Pons (tissue), 1 donor: ENCODE measurements around the gene SLF2.

Experiments used
- DNase-seq: peaks from one replicate; pipeline ENCODE4 v3.0.0-alpha.2; 2016; ENCODE audit warnings: low spot score

SLF2 gene

DNA sequence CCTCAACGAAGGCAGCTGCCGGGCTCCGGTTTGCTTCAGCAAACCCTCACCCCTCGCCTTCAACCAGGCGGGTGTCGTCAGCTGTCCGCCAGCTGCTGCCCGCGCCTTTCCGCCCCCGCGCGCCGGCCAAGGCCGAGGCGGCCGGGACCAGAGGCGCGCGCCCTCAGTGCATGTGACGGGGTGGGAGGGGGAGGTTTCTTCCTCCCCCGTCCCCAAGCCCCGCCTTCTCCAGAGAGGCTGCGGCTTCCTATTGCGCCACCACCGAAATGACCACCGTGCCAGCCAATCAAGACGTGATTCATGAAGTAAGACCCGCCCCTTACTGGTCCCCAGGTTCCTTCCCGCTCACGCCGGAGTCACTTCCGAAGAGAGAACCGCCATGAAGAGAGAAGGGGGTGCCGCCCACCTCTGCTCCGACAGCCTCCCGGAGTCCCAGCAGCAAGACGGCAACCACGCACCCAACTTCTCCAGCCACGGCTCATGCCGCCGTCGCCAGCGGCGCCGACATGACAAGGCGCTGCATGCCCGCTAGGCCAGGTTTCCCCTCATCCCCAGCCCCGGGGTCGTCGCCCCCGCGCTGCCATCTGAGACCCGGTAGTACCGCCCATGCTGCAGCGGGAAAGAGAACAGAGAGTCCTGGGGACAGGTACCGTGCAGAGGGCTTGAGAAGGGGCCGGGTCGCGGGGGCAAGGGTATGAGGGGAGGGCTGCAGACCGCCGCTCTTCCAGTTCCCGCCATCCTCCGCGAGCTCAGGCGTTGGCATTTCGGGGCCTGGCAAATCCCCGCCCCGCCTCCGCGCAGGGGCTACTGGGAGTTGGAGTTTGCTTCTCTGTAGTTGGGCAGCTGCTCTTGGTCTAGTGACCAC lies at the start of gene SLF2:
Gene SLF2, plus strand, starts transcription at position 359 of the 865 bp plus-strand sequence. Its CDS starts 148 bp downstream, at position 507.
- DNase-seq: peak; percentile 100

DNA sequence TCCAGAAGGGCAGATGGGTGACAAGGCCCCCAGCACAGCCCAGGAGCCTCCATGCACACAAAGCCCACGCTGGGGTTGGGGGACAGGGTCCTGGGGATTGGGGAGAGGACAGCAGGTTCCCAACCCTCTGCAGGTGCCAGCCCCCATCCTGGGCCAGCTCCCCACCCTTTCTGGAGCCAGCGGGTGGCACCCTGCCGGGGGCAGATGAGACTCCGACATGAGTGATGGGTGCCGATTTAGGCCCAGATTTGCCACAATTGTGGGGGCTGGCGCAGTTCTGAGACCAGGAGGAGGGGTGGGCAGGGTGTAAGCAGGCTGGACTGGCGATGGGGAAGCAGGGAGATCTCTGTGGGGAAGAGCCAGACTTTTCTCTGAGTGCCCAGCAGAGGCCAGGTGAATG lies 49.3 kb upstream of the SLF2 start:
- no peak for DNase-seq

GRCh38 chr10:100864036-100864885 lies 48.5 kb upstream of the SLF2 start:
- DNase-seq: no peak

- no peak for DNase-seq
Observed at GRCh38 chr10:100864978-100865377, 47.8 kb upstream of the SLF2 start.

DNA sequence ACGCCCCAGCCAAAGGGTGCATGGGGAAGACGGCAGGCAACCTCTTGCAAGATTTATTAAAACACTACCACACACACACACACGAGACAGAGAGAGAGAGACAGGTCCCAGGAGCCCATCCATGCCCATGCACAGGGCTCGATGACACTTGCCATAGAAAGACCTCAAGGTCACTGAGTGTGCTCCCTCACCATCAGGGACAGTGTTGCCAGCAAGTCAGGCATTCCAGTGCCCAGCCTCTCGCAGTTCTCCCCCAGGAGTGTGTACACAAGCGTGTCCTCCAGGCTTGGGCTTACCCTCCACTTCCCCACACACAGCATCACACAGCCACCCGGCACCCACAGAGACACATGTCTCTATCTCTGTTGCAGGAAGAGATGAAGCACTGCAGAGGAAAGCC lies 46.8 kb upstream of the SLF2 start:
- DNase-seq: no peak

GRCh38 chr10:100866575-100867098 lies 46.1 kb upstream of the SLF2 start:
- no peak for DNase-seq

- DNase-seq: no peak
Observed at GRCh38 chr10:100867261-100867963, 45.4 kb upstream of the SLF2 start.

DNA sequence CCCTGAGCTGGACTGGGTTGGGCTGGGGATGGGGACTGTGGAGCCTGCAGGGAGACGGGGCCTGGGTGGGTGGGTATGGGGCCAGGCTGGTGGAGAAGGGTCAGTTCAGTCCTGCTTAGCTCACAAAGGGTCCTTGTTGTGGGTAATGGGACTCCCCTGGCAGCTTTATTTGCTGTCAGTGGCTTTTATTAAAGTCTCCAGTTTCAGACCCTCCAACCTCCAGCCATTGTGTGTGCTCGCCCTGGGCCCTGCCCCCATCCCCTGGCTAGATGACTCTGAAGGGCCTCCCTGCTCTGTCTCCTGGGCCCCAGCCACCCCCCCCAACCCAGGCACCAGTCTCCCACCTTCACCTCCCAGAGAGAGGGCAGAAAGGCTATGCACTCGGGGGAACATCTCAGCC lies 44.4 kb upstream of the SLF2 start:
- DNase-seq: no peak

GRCh38 chr10:100869399-100869798 lies 43.4 kb upstream of the SLF2 start:
- no peak for DNase-seq

GRCh38 chr10:100872034-100872791 lies 40.5 kb upstream of the SLF2 start:
- DNase-seq: no peak

GRCh38 chr10:100873146-100873826 lies 39.5 kb upstream of the SLF2 start:
- no peak for DNase-seq

DNA sequence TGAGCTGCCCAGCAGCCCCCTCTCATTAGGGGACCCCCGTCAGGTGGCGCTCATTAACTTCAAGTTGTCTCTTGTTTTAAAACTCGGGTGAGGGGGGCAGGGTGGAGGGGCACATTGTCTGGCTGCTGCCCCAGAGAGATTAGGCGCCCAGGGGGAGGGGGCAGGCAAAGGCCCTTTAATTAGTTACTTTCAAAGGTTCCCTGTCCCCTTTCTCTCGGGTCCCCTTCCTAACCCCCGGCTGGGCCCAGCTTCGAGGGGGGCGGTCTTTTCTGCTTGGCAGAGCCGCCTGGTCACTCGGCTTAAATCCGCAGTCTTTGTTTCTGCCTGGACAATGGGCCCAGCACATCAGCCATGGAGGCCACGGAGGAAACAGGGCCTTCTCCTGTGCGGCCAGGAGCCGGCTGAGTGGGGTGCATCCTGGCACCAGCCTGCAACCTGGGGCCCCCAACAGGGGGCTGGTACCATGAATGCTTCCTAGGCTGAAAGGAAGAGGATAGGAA lies 38.9 kb upstream of the SLF2 start:
- DNase-seq: no peak

DNA sequence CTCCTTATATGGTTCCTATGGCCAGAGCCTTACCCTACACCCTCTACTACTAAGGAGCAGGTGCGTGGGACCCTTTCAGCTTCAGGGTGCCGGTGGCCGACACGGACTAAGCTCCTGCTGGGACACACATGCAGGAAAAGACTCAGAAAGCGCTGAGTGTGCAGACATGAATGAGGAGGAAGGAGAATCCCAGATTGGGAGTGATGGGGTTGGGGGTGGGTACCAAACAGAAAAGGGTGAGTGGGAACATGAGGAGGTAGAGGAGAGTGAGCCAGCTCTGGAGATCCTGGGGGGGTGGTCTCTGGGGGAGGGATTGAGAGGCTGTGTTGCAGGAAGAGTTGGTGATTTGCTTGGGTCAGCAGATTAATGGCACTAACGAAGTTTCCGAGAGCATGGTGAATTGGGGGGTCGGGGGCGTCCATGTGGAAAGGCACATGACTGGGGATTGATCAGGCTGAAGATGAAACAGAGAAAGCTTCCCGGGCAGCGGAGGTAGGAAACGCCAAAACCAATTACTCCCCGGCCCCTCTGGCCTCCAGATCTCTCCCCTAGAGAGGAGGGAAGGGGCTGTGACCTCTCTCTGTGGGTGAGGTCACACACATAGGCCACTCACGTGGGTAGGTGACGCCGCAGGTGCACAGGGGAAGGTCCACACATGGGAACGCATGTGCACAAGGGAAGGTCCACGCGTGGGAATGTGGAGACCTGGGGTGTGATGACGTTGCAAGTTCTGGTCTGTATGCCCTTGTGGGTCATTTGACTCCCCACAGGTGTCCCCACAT lies 37.9 kb upstream of the SLF2 start:
- DNase-seq: no peak

DNA sequence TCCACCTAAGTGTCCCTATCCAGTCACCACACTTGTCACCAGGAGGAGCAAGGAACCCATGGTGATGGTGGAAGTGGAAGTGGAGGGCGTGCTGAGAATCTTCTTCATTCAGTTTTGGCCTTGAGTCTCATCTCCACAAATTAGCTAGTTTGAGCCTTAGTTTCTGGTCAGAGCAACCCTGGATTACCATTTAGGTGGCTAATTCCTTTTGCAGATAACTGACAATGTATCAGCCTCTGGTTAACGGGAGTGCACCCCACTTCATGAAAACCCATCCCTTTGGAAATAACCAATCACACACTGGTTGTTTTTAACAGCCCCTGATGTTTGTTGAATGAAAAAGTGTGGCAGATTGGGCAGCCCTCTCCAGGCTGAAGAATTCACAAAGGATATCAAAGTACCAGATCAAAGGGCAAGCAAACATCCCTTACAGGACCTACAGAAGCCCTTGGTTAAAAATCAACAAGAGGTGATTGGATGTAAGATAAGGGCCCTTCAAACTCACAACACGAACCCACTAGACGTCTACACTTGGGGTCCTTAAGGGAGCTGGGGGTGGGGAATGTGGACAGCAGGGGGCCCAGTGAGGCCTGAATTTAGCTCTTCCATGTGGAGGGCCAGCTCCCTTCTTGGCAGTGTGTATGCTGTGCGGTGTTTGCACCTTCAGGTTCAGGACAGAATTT lies 37.1 kb upstream of the SLF2 start:
- DNase-seq: no peak

DNA sequence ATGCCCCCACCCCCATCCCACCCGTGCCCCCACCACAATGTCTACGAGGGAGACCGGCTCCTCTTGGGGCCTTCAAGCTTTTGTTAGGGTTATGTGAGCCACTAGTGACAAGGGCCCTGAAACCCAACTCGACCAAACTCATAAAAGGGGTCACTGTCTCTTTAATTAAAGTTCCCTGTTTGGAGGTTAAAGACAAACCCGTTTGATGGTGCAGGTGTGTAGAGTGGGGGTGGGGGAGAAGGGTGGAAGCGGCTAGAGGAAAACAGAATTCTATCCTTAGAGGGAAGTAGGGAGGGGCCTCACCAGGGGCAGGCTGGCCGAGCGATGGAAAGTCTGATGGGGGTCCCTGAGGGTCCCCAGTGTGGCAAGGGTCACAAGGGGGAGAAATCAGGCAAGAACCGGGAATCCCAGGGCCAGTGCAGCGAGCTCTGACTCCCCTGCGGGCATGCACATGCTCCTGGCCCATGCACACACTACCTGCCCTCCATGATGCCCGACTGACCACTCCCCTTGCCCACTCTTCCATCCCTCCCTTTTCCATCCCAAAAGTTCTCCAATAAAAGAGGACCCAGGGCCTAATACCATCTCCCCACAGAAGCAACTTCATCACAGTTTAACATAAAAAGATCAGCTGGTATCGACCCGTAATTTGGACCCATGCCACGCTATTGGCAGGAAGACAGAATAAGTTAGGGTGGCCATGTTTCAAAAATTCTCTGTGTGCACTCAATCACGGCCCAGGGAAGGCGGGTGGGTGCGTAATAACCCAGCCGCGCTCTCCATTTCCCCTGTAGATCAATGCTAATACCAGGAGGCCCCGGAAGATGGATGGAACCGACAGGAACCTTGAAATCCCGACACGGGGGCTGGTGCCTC lies 35.9 kb upstream of the SLF2 start:
- no peak for DNase-seq

DNA sequence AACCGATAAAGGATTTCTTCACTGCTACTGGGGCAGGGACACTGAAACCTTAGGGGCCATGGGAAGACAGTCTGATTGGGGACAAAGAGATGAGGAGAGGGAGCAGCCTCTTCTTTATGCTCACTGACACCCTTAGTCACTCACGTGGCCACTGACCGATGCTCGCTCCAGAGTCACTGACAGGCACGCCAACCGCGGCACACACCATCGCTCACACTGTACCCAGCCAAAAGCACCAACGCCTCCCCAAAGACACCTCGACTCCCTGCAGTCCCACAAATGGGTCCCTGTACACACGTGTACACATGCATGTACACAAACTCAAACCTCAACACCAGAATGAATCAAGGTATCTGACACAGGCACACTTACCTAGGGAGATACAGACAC lies 35.3 kb upstream of the SLF2 start:
- no peak for DNase-seq

DNA sequence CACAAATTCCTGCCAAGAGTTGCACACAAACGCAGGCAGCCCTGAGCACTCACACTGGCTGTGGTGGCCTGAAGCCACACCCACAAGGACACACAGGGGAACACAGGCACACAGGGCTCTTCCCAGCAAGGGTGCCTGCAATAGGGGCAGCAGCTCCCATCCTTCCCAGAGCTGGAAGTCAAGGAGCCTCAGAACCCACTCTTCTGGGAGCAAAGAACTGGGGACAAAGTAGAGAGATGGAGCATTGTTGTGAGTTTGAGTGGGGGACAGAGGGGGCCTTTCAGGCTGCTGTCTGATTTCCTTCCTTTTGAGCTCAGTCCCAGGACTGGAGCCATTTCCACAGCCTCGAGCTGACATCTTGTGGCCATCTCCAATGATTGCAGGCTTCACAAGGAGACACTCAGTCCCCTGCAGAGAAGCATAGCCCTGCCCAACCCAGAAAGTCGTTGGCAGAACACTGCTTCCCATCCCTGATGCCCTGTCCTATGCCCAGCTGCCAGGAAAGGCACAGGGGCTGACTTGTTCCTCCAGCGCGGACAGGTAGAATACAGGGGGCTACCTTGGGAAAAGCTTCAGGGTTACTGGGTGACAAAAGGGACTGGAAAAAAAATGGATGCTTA lies 34.4 kb upstream of the SLF2 start:
- peak; percentile 89 for DNase-seq
